Pancreas (tissue), 10 donors: ENCODE data around the gene PRICKLE1. TPM values are rescaled to one million over a fixed set of nuclear protein-coding genes. Genes with fewer than 3 reads are reported as not detected.

Experiments
- ATAC-seq, 4 donors: fragments of 200-7000 bp; cut with Tn5 transposase; one replicate each; pipeline versions ENCODE4 v1.8.0 to v1.9.1; 2020; ENCODE audit warnings: mild to moderate bottlenecking in 4 of 4, moderate library complexity in 4 of 4
- DNase-seq, 6 donors: peaks; one replicate each; pipeline ENCODE4 v3.0.0-alpha.2; 2020
- FAIRE-seq: peaks from 2 replicates; lab custom pipeline; 2012; peaks lifted over from hg19 to GRCh38; lab: Jason Lieb, UNC
- H3K27ac ChIP-seq, 4 donors: fragments of 200-600 bp; sonication (generic); 1 replicate in 3 of 4; 2 replicates in 1 of 4; pipeline versions ENCODE4 v1.5.0 to v1.8.0; 2020
- H3K27me3 ChIP-seq, 4 donors: fragments of 200-600 bp; one replicate each; pipeline ENCODE4 v1.8.0; 2021
- H3K36me3 ChIP-seq, 3 donors: fragments of 200-600 bp; sonication (generic) in 1 of 3; one replicate each; pipeline versions ENCODE4 v1.5.0 to v1.8.0; 2020 to 2021
- H3K4me1 ChIP-seq, 3 donors: fragments of 200-600 bp; one replicate each; pipeline ENCODE4 v1.8.0; 2021
- H3K4me3 ChIP-seq, 4 donors: fragments of 200-600 bp; sonication (generic) in 2 of 4; one replicate each; pipeline versions ENCODE4 v1.5.0 to v1.8.0; 2020 to 2021
- H3K9me3 ChIP-seq, 4 donors: fragments of 200-600 bp; one replicate each; pipeline ENCODE4 v1.8.0; 2021
- CTCF ChIP-seq, 4 donors: fragments of 200-600 bp; sonication (generic) in 3 of 4; IDR thresholded peaks; one replicate each; pipeline versions ENCODE4 v1.5.0 to v1.8.0; 2021; ENCODE audit warnings: antibody characterized with exemption in 4 of 4
- WGBS, 2 donors: extraction: QIAGEN DNeasy Blood & Tissue Kit; methylation state at CpG; one replicate each; pipeline ENCODE4 v1.1.7; 2013; 5-methylcytosine and 5-hydroxymethylcytosine counted together
- intact Hi-C, 3 donors: fragments of 100-400 bp; cut with DNase I; formaldehyde crosslinking; loops; one replicate each; pipeline versions ENCODE4 v1.11.1 to v1.14.2; 2022
- polyA plus RNA-seq, 2 donors: library from polyadenylated mRNA; stranded (reverse); fragments of 200-250 nt; gene quantifications; one replicate each; pipeline ENCODE4 v1.2.3, GENCODE V29; 2013
- total RNA-seq, 6 donors: library from RNA; stranded (reverse); fragmentation: NEBNext Ultra II Directional in 4 of 6; extraction: Animal tissue kit (Norgen Biotek cat#: 25700) in 4 of 6; gene quantifications; one replicate each; pipeline versions ENCODE4 v1.2.1 to v1.2.4, GENCODE V29; 2021 to 2023
- donor health status: healthy with polysubstance abuse.
- donor health status: DM: no; HTN: no; CAD: no; lungs with moderate emphysema.
- donor health status: DM: no; HTN: no; CAD: no.
- donor health status: control.
- donor health status: control.
- donor health status: Bipolar disorder and iron deficiency.
- donor health status: DM: yes; HTN: yes; CAD: no.
- donor health status: DM: no; HTN: no; CAD: no.
- donor health status: DM: no; HTN: no; CAD: no.
- donor health status: DM: yes; HTN: yes; CAD: no.

PRICKLE1 gene
- total and polyA plus RNA-seq, 8 donors, result 1.5 to 9.5 (median 2.8) TPM

- no peaks in the 10 kb centered on the region for H3K27me3 ChIP-seq
- ATAC-seq (peak; percentile 19 to 50 (median 42)), FAIRE-seq (no peak), DNase-seq (peak; percentile 25 to 62 (median 38))
- H3K27ac ChIP-seq, result peak overlapping the region in 2 of 4 donors; percentile 27 to 33
- TF ChIP-seq CTCF (IDR thresholded peaks at IDR 0.05), result no peak
- intact Hi-C loops, result no loop called here
- H3K4me1 ChIP-seq, result peaks cover 0 to 8% (median 0%) of the 10 kb centered on the region in 3 donors
- H3K4me3 ChIP-seq, result peak overlapping the region; percentile 31 to 93 (median 84)
- no peaks in the 10 kb centered on the region for H3K9me3 ChIP-seq
- WGBS, 2 donors, result 1% methylated on average over 25 of the region's 25 CpGs
- no peaks in the 10 kb centered on the region for H3K36me3 ChIP-seq
These were observed 886 bp upstream of the PRICKLE1 start for GRCh38 chr12:42590330-42590934.

GRCh38 chr12:42588524-42589464, 752 bp downstream of the PRICKLE1 start:
- intact Hi-C loops, result no loop called here
- H3K27me3 ChIP-seq, result no peaks in the 10 kb centered on the region
- peak overlapping the region in 2 of 4 donors; percentile 48 to 51 for H3K27ac ChIP-seq
- H3K4me3 ChIP-seq, result peak overlapping the region; percentile 76 to 93 (median 84)
- H3K36me3 ChIP-seq, result no peaks in the 10 kb centered on the region
- WGBS, 2 donors, result 3% methylated on average over 51 to 52 of the region's 52 CpGs
- TF ChIP-seq CTCF (IDR thresholded peaks at IDR 0.05), result no peak
- peaks cover 0 to 8% (median 0%) of the 10 kb centered on the region in 3 donors for H3K4me1 ChIP-seq
- FAIRE-seq (no peak), DNase-seq (peak in 5 of 6 donors; percentile 11 to 78 (median 44)), ATAC-seq (peak; percentile 55 to 69 (median 62))
- no peaks in the 10 kb centered on the region for H3K9me3 ChIP-seq

- no peak for DNase-seq
- H3K4me3 ChIP-seq, result peak overlapping the region in 2 of 4 donors; percentile 76 to 93
These were observed 1.7 kb downstream of the PRICKLE1 start for GRCh38 chr12:42587601-42588523.

More at GRCh38 chr12:42587601-42588523, 1.7 kb downstream of the PRICKLE1 start:
- Histone ChIP-seq H3K9me3 (no peaks in the 10 kb centered on the region), H3K4me1 (peaks cover 0 to 8% (median 0%) of the 10 kb centered on the region in 3 donors), H3K27me3 (no peaks in the 10 kb centered on the region), H3K27ac (no peak overlapping the region), H3K36me3 (no peaks in the 10 kb centered on the region)
- FAIRE-seq (no peak), ATAC-seq (peak in 1 of 4 donors; percentile 4)
- WGBS, 2 donors, result 24 to 31% methylated on average over 7 of the region's 7 CpGs
- intact Hi-C loops, result no loop called here
- TF ChIP-seq CTCF (IDR thresholded peaks at IDR 0.05), result no peak
